K562 (cell line): ENCODE data around the gene LRP6. TPM values are rescaled to one million over a fixed set of nuclear protein-coding genes. Genes with fewer than 3 reads are reported as not detected.

Experiments used
- AFF1 ChIP-seq, 2 experiments: fragments of 450-650 bp; IDR thresholded peaks; 2 replicates each; pipeline ENCODE4 v1.6.1; 2018; ENCODE audit warnings: mild to moderate bottlenecking in 2 of 2, low read depth in 1 of 2; ENCODE audit not compliant: partially characterized antibody in 2 of 2
- ARHGAP35 ChIP-seq: fragments of 450-650 bp; IDR thresholded peaks from 2 replicates; pipeline ENCODE4 v1.6.1; 2018; ENCODE audit not compliant: partially characterized antibody
- BMI1 ChIP-seq: fragments of 150-350 bp; IDR thresholded peaks from 2 replicates; pipeline ENCODE4 v1.6.1; 2014; ENCODE audit warnings: low read length
- CBFB ChIP-seq: sonication (generic); formaldehyde crosslinking; IDR thresholded peaks from 2 replicates; pipeline ENCODE4 v1.4.0; 2020; ENCODE audit warnings: mild to moderate bottlenecking, missing genetic modification reagents
- ETV5 ChIP-seq: sonication (generic); formaldehyde crosslinking; IDR thresholded peaks from 2 replicates; pipeline ENCODE4 v1.4.0; 2020; ENCODE audit warnings: low read depth, mild to moderate bottlenecking, missing genetic modification reagents
- FOSL1 ChIP-seq: fragments of 200-800 bp; sonication (Bioruptor generic); conservative IDR thresholded peaks from 2 replicates; pipeline ENCODE4 v1.6.1; 2016; ENCODE audit warnings: missing genetic modification characterization, missing compliant biosample characterization
- HIVEP1 ChIP-seq: fragments of 250-450 bp; sonication (Bioruptor Pico); IDR thresholded peaks from 2 replicates; pipeline ENCODE4 v1.4.0; 2020; ENCODE audit warnings: mild to moderate bottlenecking
- HNRNPUL1 ChIP-seq: fragments of 200-400 bp; formaldehyde crosslinking; IDR thresholded peaks from 2 replicates; pipeline ENCODE4 v1.6.1; 2017; ENCODE audit warnings: low read length
- HSF4 ChIP-seq: fragments of 250-450 bp; sonication (Bioruptor Pico); IDR thresholded peaks from 2 replicates; pipeline ENCODE4 v2.1.2; 2022; ENCODE audit warnings: mild to moderate bottlenecking, moderate library complexity, borderline replicate concordance
- MCM2 ChIP-seq: fragments of 450-650 bp; IDR thresholded peaks from 2 replicates; pipeline ENCODE4 v1.6.1; 2017; ENCODE audit warnings: low read depth, mild to moderate bottlenecking
- TEAD1 ChIP-seq, 2 experiments: fragments of 450-650 bp in 1 of 2; sonication (generic) in 1 of 2; formaldehyde crosslinking; IDR thresholded peaks; 2 replicates each; pipeline versions ENCODE4 v1.4.0 to v1.8.0; 2020 to 2022; ENCODE audit warnings: mild to moderate bottlenecking in 2 of 2, missing genetic modification reagents in 1 of 2
- THRB ChIP-seq: fragments of 450-650 bp; formaldehyde crosslinking; conservative IDR thresholded peaks from 2 replicates; pipeline ENCODE4 v1.4.0; 2022; ENCODE audit warnings: mild to moderate bottlenecking, missing genetic modification characterization
- U2AF2 ChIP-seq: fragments of 200-400 bp; formaldehyde crosslinking; optimal IDR thresholded peaks from 2 replicates; pipeline ENCODE3; 2017; ENCODE audit warnings: low read depth, mild to moderate bottlenecking, low read length
- ZNF695 ChIP-seq: fragments of 450-650 bp; formaldehyde crosslinking; IDR thresholded peaks from 2 replicates; pipeline ENCODE4 v1.4.0; 2020; ENCODE audit warnings: mild to moderate bottlenecking, moderate library complexity
- ZSCAN29 ChIP-seq: fragments of 450-650 bp; IDR thresholded peaks from 2 replicates; pipeline ENCODE4 v1.6.1; 2017
- polyA plus RNA-seq, 8 experiments: library from polyadenylated mRNA; depleted of rRNA in 4 of 8; stranded (reverse) in 5 of 8; unstranded in 3 of 8; fragments of >200 nt; fragmentation: Nextera tagmentation in 2 of 8; fragmentation: Illumina TruSeq in 1 of 8; extraction: Ambion mirVana in 2 of 8; extraction: Trizol in 1 of 8; gene quantifications; 2 replicates each; pipeline versions ENCODE4 v1.2.1 to v1.2.3, GENCODE V29; 2011 to 2014; ENCODE audit warnings: inconsistent platforms in 1 of 8, missing spikeins in 1 of 8
- total RNA-seq, 7 experiments: library from RNA; depleted of rRNA in 6 of 7; stranded (reverse); fragments of >200 nt in 6 of 7; fragmentation: Illumina TruSeq in 2 of 7; extraction: Trizol in 2 of 7; gene quantifications; 2 replicates each; pipeline versions ENCODE4 v1.2.1 to v1.2.3, GENCODE V29; 2011 to 2021; ENCODE audit warnings: low replicate concordance in 1 of 7
- TF ChIP-seq, protein P1 (sequence below): fragments of 250-450 bp; sonication (Bioruptor Pico); IDR thresholded peaks from 2 replicates; pipeline ENCODE4 v1.5.1; 2021; ENCODE audit warnings: mild to moderate bottlenecking
- TF ChIP-seq, protein P2 (sequence below): fragments of 250-450 bp; sonication (Bioruptor Pico); IDR thresholded peaks from 2 replicates; pipeline ENCODE4 v1.9.0; 2021; ENCODE audit warnings: mild to moderate bottlenecking
- TF ChIP-seq, protein P3 (sequence below): fragments of 250-450 bp; sonication (Bioruptor Pico); IDR thresholded peaks from 2 replicates; pipeline ENCODE4 v1.9.0; 2021; ENCODE audit warnings: mild to moderate bottlenecking, inconsistent platforms

Gene LRP6
- total and polyA plus RNA-seq, 9 of the 15 experiments (the other 6 are each of a cell fraction or from before 2014, with no cell fraction given): 3.0 to 17.0 (median 10.8) TPM

- TF ChIP-seq AFF1 (IDR thresholded peaks at IDR 0.05; ENCODE audit: low read depth in 1 of 2, partially characterized antibody in 2 of 2): no peak
- no peak for TF ChIP-seq U2AF2
- TF ChIP-seq HNRNPUL1: no peak
- TF ChIP-seq FOSL1: 0 out of 2 replicates have a peak, but pooled peaks have one; percentile 24
- TF ChIP-seq BMI1: no peak
- no peak for TF ChIP-seq HIVEP1 (CRISPR knock-in tag)
- TF ChIP-seq ZNF695: no peak
- TF ChIP-seq CBFB: no peak
- TF ChIP-seq HSF4 (CRISPR knock-in tag): no peak
- no peak for TF ChIP-seq ETV5 (CRISPR knock-in tag)
- TF ChIP-seq ARHGAP35: no peak
- TF ChIP-seq, protein P1, sequence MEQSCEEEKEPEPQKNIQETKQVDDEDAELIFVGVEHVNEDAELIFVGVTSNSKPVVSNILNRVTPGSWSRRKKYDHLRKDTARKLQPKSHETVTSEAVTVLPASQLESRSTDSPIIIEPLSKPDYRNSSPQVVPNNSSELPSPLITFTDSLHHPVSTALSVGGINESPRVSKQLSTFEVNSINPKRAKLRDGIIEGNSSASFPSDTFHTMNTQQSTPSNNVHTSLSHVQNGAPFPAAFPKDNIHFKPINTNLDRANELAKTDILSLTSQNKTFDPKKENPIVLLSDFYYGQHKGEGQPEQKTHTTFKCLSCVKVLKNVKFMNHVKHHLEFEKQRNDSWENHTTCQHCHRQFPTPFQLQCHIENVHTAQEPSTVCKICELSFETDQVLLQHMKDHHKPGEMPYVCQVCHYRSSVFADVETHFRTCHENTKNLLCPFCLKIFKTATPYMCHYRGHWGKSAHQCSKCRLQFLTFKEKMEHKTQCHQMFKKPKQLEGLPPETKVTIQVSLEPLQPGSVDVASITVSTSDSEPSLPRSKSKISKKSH (CRISPR knock-in tag): no peak
- TF ChIP-seq, protein P2, sequence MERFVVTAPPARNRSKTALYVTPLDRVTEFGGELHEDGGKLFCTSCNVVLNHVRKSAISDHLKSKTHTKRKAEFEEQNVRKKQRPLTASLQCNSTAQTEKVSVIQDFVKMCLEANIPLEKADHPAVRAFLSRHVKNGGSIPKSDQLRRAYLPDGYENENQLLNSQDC (CRISPR knock-in tag): no peak
- TF ChIP-seq MCM2: no peak
- TF ChIP-seq THRB: no peak
- peak; percentile 61; the same call in 1 of the 2 replicates for TF ChIP-seq ZSCAN29
- peak; percentile 100 for TF ChIP-seq TEAD1 (CRISPR knock-in tag; IDR thresholded peaks at IDR 0.05)
- TF ChIP-seq, protein P3, sequence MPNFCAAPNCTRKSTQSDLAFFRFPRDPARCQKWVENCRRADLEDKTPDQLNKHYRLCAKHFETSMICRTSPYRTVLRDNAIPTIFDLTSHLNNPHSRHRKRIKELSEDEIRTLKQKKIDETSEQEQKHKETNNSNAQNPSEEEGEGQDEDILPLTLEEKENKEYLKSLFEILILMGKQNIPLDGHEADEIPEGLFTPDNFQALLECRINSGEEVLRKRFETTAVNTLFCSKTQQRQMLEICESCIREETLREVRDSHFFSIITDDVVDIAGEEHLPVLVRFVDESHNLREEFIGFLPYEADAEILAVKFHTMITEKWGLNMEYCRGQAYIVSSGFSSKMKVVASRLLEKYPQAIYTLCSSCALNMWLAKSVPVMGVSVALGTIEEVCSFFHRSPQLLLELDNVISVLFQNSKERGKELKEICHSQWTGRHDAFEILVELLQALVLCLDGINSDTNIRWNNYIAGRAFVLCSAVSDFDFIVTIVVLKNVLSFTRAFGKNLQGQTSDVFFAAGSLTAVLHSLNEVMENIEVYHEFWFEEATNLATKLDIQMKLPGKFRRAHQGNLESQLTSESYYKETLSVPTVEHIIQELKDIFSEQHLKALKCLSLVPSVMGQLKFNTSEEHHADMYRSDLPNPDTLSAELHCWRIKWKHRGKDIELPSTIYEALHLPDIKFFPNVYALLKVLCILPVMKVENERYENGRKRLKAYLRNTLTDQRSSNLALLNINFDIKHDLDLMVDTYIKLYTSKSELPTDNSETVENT (CRISPR knock-in tag): peak; percentile 78
Measured at GRCh38 chr12:12266873-12267741, at the start of gene LRP6 (continued).
